Astrocyte (in vitro differentiated cells and primary cell): Measurements from ENCODE around the gene BBOX1. TPM values are rescaled to one million over a fixed set of nuclear protein-coding genes. Genes with fewer than 3 reads are reported as not detected.

Experiments
- DNase-seq: peaks from one replicate; pipeline ENCODE4 v3.0.0-alpha.2; 2010; ENCODE audit warnings: low read depth
- FAIRE-seq: peaks from 2 replicates; lab custom pipeline; 2011; peaks lifted over from hg19 to GRCh38; lab: Jason Lieb, UNC
- H2AFZ ChIP-seq: 2 replicates; pipeline ENCODE4 v1.6.0; 2012; ENCODE audit warnings: low read depth, low read length, inconsistent platforms
- H3K27ac ChIP-seq: 2 replicates; pipeline ENCODE4 v1.5.1; 2011; ENCODE audit warnings: low read depth, low read length, inconsistent platforms
- H3K27me3 ChIP-seq: 2 replicates; pipeline ENCODE4 v1.6.0; 2011; ENCODE audit warnings: low read length, inconsistent platforms; ENCODE audit not compliant: insufficient read depth
- H3K36me3 ChIP-seq: 2 replicates; pipeline ENCODE4 v1.5.1; 2011; ENCODE audit warnings: low read length, inconsistent platforms; ENCODE audit not compliant: insufficient read depth
- H3K4me1 ChIP-seq: 2 replicates; pipeline ENCODE4 v1.5.1; 2011; ENCODE audit warnings: low read length, inconsistent platforms; ENCODE audit not compliant: insufficient read depth
- H3K4me2 ChIP-seq: 2 replicates; pipeline ENCODE4 v1.6.0; 2012; ENCODE audit warnings: low read length, inconsistent platforms
- H3K4me3 ChIP-seq: 2 replicates; pipeline ENCODE4 v1.5.1; 2011; ENCODE audit warnings: low read depth, mild to moderate bottlenecking, low read length, inconsistent platforms; ENCODE audit not compliant: insufficient read depth
- H3K79me2 ChIP-seq: 2 replicates; pipeline ENCODE4 v1.6.0; 2012; ENCODE audit warnings: mild to moderate bottlenecking, low read length, inconsistent platforms; ENCODE audit not compliant: insufficient read depth
- H3K9ac ChIP-seq: 2 replicates; pipeline ENCODE4 v1.6.0; 2012; ENCODE audit warnings: mild to moderate bottlenecking, low read length, inconsistent platforms
- H3K9me3 ChIP-seq: 2 replicates; pipeline ENCODE4 v1.5.1; 2012; ENCODE audit warnings: low read depth, mild to moderate bottlenecking, low read length, inconsistent platforms; ENCODE audit not compliant: insufficient read depth
- H4K20me1 ChIP-seq: 2 replicates; pipeline ENCODE4 v1.6.0; 2012; ENCODE audit warnings: low read length, inconsistent platforms; ENCODE audit not compliant: insufficient read depth
- H3K27ac Mint-ChIP-seq: one replicate; pipeline ENCODE4 v1.8.0; 2021; ENCODE audit warnings: mild to moderate bottlenecking, mixed read lengths; ENCODE audit not compliant: unreplicated experiment
- H3K27me3 Mint-ChIP-seq: one replicate; pipeline ENCODE4 v1.8.0; 2021; ENCODE audit warnings: low read depth, mixed read lengths; ENCODE audit not compliant: unreplicated experiment
- H3K36me3 Mint-ChIP-seq: one replicate; pipeline ENCODE4 v1.8.0; 2021; ENCODE audit warnings: low read depth, mixed read lengths; ENCODE audit not compliant: unreplicated experiment
- H3K4me1 Mint-ChIP-seq: one replicate; pipeline ENCODE4 v1.8.0; 2021; ENCODE audit warnings: low read depth, mixed read lengths; ENCODE audit not compliant: unreplicated experiment
- H3K4me3 Mint-ChIP-seq: one replicate; pipeline ENCODE4 v1.8.0; 2021; ENCODE audit warnings: mild to moderate bottlenecking, moderate library complexity, mixed read lengths; ENCODE audit not compliant: unreplicated experiment
- H3K9me3 Mint-ChIP-seq: one replicate; pipeline ENCODE4 v1.8.0; 2021; ENCODE audit warnings: mild to moderate bottlenecking, mixed read lengths; ENCODE audit not compliant: unreplicated experiment
- CTCF ChIP-seq: IDR thresholded peaks from 2 replicates; pipeline ENCODE4 v1.5.1; 2011; ENCODE audit warnings: low read depth, mild to moderate bottlenecking, inconsistent platforms, low read length, moderate library complexity; ENCODE audit not compliant: insufficient read depth
- EZH2 ChIP-seq: IDR thresholded peaks from 2 replicates; pipeline ENCODE4 v1.6.1; 2012; ENCODE audit warnings: mild to moderate bottlenecking, low read length, inconsistent platforms; ENCODE audit not compliant: insufficient read depth
- total RNA-seq: library from RNA; stranded (reverse); gene quantifications from 2 replicates; pipeline ENCODE4 v1.2.1, GENCODE V29; 2021

Gene BBOX1
- total RNA-seq, 1 donor from 2014 or later: 0.39 TPM

- Histone ChIP-seq H3K79me2 (no peaks in the 10 kb centered on the region), H3K4me3 (no peak overlapping the region), H2AFZ (no peak overlapping the region), H3K9ac (no peak overlapping the region), H4K20me1 (no peaks in the 10 kb centered on the region), H3K27me3 (no peaks in the 10 kb centered on the region), H3K36me3 (no peaks in the 10 kb centered on the region), H3K4me1 (peaks cover 2% of the 10 kb centered on the region), H3K27ac (no peak overlapping the region), H3K4me2 (no peak overlapping the region), H3K9me3 (no peaks in the 10 kb centered on the region)
- Mint-ChIP-seq H3K27ac (no peak overlapping the region), H3K4me3 (peak overlapping the region; percentile 27), H3K9me3 (no peaks in the 10 kb centered on the region), H3K27me3 (no peaks in the 10 kb centered on the region), H3K4me1 (peaks cover 6% of the 10 kb centered on the region), H3K36me3 (no peaks in the 10 kb centered on the region)
- DNase-seq: no peak
- FAIRE-seq: no peak
- no peak for TF ChIP-seq EZH2
- TF ChIP-seq CTCF: no peak
Observed at GRCh38 chr11:27162237-27162636, 121.6 kb downstream of the BBOX1 start.

GRCh38 chr11:27166130-27166529 lies 125.5 kb downstream of the BBOX1 start:
- H3K4me3 ChIP-seq: no peak overlapping the region
- H3K27me3 Mint-ChIP-seq: no peaks in the 10 kb centered on the region
- H3K79me2 ChIP-seq: no peaks in the 10 kb centered on the region
- TF ChIP-seq CTCF (no peak), EZH2 (no peak)
- no peaks in the 10 kb centered on the region for H4K20me1 ChIP-seq
- H3K4me1 ChIP-seq: peaks cover 1% of the 10 kb centered on the region
- H3K27me3 ChIP-seq: no peaks in the 10 kb centered on the region
- no peak overlapping the region for H3K27ac ChIP-seq
- FAIRE-seq: no peak
- H3K4me1 Mint-ChIP-seq: peaks cover 4% of the 10 kb centered on the region
- DNase-seq: no peak
- H3K4me3 Mint-ChIP-seq: no peak overlapping the region
- no peaks in the 10 kb centered on the region for H3K9me3 Mint-ChIP-seq
- no peaks in the 10 kb centered on the region for H3K36me3 Mint-ChIP-seq
- no peaks in the 10 kb centered on the region for H3K36me3 ChIP-seq
- H2AFZ ChIP-seq: no peak overlapping the region
- H3K9me3 ChIP-seq: no peaks in the 10 kb centered on the region
- H3K9ac ChIP-seq: no peak overlapping the region
- no peak overlapping the region for H3K27ac Mint-ChIP-seq
- H3K4me2 ChIP-seq: no peak overlapping the region

- Mint-ChIP-seq H3K36me3 (no peaks in the 10 kb centered on the region), H3K4me1 (peaks cover 8% of the 10 kb centered on the region), H3K27me3 (no peaks in the 10 kb centered on the region), H3K4me3 (no peak overlapping the region), H3K9me3 (no peaks in the 10 kb centered on the region), H3K27ac (no peak overlapping the region)
- H4K20me1 ChIP-seq: no peaks in the 10 kb centered on the region
- H3K9ac ChIP-seq: no peak overlapping the region
- TF ChIP-seq CTCF: no peak
- no peak for TF ChIP-seq EZH2
- no peak overlapping the region for H2AFZ ChIP-seq
- no peak overlapping the region for H3K4me2 ChIP-seq
- DNase-seq: peak; percentile 61
- H3K4me3 ChIP-seq: no peak overlapping the region
- peaks cover 3% of the 10 kb centered on the region for H3K4me1 ChIP-seq
- H3K9me3 ChIP-seq: no peaks in the 10 kb centered on the region
- H3K79me2 ChIP-seq: no peaks in the 10 kb centered on the region
- no peak overlapping the region for H3K27ac ChIP-seq
- no peak for FAIRE-seq
- H3K36me3 ChIP-seq: no peaks in the 10 kb centered on the region
- no peaks in the 10 kb centered on the region for H3K27me3 ChIP-seq
Observed at GRCh38 chr11:27171376-27171958, 130.9 kb downstream of the BBOX1 start.
